Activated CD4-positive, alpha-beta T cell treated with anti-CD3 and anti-CD28 coated beads for 1 hour (primary cell): ENCODE results near the gene JAGN1.
"Not testable (repeated sequence)": the region's sequence is repeated elsewhere in the genome, so short reads cannot be mapped to it uniquely, and the experiment has no call there.

Experiments
- DNase-seq: peaks from one replicate; pipeline ENCODE4 v3.0.0-alpha.2; 2020

JAGN1 gene

DNA sequence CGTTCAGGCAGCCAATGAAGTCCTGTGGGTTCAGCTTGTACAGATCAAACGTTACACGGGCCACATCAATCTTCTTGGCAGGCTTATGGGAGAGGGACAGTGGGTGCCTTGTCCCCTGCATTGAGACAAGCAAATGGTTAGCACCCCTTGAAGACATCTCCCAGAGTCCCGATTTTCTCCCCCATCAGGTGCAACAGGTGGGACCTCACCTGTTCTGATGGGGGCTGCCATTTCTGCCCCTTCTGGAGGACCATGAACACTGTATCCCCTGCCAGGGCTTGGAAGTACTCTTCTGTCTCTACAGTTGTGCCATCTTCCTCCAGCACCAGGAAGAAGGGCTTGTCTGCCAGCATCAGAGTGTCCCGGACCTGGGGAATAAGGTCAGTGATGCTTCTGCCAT lies 20.5 kb upstream of the JAGN1 start:
- DNase-seq: no peak

DNA sequence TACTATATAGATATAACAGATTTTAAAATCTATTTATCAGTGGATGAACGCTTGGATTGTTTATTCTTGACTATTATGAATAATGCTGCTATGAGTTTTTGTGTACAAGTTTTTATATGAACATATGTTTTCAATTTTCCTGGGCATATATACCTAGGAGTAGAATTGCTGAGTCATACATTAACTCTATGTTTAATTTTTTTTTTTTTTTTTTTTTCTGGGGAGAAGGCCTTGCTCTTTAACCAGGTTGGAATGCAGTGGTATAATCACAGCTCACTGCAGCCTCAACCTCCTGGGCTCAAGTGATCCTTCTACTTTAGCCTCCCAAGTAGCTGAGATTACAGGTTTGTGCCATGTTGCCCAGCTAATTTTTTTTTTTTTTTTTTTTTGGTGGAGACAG lies 19.4 kb upstream of the JAGN1 start:
- DNase-seq: no peak

DNA sequence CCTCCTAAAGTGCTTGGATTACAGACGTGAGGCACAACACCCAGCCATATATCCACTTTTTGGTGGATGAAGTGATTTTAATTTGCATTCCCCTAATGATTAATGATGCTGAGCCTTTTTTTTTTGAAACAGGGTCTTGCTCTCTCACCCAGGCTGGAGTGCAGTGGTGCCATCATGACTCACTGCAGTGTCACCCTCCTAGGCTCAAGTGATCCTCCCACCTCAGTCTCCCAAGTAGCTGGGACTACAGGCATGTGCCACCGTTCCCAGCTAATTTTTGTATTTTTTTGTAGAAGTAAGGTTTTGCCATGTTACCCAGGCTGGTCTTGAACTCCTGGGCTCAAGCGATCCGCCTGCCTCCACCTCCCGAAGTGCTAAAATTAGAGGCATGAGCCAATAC lies 18.3 kb upstream of the JAGN1 start:
- not testable (repeated sequence) for DNase-seq

DNA sequence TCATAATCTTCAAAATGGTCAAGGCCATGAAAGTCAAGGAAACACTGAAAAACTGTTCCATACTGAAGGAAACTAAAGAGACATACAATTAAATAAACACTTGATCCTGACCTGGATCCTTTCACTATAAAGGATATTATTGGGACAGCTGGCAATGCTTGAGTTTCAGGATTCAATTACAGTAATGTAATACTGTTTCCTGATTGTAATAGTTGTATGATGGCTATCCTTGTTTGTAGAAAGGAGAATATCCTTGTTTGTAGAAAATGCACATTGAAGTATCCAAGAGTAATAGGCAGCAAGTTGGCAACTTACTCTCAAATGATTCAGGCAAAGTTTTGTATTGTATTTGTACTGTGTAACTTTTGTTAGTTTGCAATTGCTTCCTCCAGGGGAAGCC lies 15.0 kb upstream of the JAGN1 start:
- no peak for DNase-seq

DNA sequence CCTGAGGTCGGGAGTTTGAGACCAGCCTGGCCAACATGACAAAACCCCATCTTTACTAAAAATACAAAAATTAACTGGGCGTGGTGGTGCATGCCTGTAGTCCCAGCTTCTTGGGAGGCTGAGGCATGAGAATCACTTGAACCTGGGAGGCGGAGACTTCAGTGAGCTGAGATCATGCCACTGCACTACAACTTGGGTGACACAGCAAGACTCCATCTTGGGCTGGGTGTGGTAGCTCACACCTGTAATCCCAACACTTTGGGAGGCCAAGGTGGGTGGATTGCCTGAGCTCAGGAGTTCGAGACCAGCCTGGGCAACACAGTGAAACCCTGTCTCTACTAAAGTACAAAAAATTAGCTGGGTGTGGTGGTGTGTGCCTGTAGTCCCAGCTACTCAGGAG lies 14.2 kb upstream of the JAGN1 start:
- DNase-seq: not testable (repeated sequence)

DNA sequence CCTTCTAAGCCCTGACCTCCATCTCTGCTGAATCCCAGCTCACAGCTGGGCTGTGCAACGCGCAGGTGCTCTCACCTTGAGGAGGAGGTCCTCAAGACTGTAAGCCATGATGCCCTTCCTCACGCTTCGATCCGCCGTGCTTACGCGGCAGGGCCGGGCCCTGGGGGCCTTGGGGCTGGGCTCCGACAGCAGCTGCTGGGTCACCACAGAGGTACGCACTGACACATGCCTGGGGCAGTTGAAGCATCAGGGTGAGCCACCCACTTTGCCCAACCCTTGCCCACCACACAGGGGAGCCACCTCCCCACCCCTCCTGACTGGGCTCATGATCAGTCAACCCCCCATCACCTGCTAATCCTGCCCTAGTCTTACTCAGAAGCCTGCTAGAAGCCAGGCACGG lies 13.4 kb upstream of the JAGN1 start:
- no peak for DNase-seq

DNA sequence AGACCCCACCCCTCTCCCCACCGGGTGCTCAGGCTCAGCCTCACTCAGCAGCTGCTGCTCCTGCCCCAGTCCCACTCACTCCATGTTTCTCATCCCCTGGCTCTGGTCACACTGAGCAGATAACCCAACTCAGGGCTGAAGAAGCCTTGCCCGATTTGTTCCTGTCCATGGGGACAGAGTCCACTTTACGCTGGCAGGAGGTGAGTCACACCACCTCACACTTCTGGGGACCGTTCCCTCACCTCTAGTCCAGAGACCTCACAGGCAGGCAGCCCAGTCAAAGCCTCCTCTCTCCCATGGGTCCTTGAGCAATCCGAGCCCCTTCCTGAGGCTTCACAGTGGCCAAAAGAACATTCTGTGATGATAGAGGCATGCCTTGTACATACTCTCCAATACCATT lies 11.7 kb upstream of the JAGN1 start:
- DNase-seq: no peak

DNA sequence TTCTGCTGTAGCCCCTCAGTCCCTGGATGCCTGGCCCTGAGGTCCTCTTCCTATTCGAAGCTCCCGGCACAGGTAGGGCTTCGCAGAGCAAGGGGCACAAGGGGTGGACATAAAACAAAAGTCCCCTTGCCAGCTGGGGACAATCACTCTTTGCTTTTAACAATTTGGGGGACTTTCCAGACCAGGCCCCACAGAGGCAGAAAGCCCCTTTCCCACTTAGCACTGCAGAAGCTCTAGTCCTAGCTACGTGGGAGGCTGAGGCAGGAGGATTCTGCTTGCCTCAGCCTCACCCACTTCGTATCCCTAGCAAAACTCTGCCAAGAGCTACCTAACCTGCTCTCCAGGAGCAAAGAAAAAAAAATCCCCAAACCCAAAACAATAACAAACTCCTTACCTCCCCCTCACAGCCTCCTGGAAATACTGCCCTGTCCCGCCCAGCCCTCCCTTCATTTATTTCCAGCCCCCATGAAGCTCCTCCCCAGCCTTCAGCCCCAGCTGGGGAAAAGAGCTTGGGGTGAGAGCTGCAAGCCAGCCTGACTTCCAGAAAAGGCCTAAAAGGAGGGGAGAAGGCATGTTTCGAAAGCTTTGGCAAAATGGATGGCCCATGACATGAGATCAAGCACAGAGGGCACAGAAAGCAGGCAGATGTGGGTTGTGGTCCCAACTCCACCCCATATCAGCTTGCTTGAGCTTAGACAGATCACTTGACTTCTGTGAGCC lies 10.4 kb upstream of the JAGN1 start, which contains the start of gene CIDEC:
Gene CIDEC, minus strand, starts transcription at position 424 of the 720 bp plus-strand sequence. CDS start 1,767 bp downstream, outside the sequence.
- DNase-seq: no peak

DNA sequence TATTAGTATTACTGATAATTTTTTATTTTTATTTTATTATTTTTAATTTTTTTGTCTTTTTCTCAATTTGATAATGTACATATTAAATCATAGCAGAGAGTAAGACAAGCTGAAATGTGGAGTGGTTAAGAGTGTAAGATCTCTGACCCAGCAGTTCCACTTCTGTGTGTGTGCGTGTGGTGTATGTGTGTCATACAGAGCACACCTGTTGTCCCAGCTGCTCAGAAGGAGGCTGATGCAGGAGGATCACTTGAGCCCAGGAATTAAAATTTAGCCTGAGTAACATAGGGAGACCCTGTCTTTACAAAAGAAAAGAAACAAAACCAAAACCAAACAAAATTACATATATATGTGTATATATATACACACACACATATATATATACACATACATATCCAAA lies 9.0 kb upstream of the JAGN1 start:
- no peak for DNase-seq

DNA sequence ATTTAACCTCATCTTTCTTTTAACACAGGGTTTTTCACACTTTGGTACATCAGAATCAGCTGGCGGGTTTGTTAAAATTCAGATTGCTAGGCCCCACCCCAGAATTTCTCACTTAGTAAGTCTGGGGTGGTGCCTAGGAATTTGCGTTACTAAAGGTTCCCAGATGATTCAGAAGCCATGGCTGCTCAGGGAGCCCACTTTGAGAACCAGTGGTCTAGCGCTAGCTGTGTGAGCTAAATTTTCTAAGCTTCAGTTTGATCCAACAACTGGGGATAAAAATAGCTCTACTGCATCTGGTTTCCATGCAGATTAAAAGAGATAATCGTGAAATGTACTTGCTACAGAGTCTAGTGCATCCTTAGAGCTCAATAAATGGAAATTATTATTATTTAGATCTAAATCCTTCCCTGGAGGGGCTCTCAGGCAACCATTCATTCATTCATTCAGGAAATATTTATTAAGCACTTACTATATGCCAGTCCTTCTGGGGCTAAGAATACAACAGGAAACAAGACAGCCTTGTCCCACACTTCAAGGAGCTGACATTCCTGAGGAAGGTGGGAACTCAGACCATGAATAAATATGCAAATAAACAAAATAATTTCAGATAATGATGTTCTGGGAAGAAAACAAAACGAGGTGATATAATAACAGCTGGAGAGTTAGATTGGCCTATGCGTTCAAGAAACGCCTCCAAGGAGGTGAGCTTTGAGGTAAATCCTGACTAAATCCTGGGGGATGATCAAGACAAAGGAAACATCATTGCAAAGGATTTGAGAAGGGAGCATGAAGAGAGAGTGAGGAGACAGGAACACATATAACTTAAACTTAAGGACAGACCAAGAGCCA lies 6.5 kb upstream of the JAGN1 start:
- DNase-seq: no peak

DNA sequence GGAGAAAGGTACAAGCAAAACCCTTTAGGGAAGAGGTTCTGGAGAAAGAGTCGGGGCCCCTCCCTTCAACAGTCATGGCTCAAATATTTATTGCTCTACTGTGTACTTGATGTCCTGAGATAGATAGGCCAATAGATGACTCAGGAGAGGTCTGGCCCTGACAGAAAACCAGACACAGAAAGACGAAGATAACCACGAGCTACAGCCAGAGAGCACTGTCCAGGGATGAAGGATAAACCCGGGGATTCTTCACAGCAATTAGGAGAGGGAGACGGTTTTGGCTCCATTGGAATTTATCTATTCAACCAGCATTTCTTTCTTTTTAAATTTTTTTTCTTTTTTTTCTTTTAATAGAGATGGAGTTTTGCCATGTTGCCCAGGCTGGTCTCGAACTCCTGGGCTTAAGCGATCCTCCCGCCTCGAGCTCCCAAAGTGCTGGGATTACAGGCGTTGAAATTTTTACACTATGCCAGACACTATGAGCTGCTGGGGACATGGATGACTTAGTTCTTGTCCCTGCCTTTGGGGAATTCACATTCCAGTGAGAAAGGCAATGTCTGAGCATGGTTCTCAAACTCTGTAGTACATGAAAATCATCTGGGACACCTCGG lies 5.8 kb upstream of the JAGN1 start:
- no peak for DNase-seq

DNA sequence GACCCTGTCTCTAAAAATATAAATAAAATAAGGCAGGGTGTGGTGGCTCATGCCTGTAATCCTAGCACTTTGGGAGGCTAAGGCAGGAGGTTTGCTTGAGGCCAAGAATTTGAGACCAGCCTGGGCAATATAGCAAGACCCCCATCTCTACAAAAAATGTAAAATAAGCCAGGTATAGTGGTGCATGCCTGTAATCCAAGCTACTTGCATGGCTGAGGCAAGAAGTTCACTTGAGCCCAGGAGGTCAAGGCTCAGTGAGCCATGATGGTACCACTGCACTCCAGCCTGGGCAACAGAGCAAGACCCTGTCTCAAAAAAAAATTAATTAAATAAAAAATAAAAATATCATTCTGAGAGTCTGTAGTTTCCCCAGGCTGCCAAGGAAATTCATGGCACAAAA lies 4.1 kb upstream of the JAGN1 start:
- no peak for DNase-seq

DNA sequence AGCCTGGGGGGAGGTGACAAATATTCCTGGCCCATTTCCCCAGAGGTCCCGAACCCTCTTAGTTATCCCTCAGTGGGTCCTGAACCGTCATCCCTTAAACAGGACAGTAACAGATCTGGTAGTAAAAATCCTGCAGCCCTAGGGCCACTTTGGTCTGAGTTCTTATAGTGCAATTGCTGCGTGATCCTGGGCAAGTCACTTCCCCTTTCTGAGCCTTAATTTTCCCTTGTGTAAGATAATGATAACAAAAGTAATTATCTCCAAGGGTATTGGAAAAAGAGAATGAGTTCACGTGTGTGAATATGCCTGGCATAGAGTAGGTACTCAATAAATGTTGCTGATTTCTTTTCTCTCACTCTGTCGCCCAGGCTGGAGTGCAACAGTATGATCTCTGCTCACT lies 2.9 kb upstream of the JAGN1 start:
- no peak for DNase-seq

DNA sequence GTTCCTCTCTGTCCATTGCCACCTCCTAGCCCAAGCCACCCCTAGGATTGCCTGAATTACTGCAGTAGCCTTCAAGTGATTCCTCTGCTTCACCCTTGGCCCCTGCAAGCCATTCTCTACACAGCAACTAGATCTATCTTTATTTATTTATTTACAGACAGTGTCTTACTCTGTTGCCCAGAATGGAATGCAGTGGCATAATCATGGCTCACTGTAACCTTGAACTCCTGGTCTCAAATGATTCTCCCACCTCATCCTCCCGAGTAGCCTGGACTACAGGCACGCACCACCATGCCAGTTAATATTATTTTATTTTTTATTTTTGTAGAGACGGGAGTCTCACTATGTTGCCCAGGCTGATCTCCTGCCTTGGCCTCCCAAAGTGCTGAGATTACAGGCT lies 1.9 kb upstream of the JAGN1 start:
- DNase-seq: no peak

DNA sequence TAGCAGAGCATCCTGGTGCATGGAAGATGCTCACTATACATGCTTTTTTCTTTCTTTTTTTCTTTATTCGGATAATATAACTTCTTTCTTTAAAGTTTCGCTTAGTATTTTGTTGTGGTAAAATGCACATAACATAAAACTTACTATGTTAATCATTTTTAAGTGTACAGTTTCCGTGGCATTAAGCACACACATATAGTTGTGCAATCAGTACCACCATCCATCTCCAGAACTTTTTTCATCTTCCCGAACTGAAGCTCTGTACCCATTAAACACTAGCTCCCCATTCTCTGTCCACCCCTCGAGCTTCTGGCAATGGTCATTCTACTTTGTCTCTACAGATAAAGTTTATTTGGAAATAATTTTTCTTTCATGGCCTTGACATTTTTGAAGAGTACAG lies 1.0 kb upstream of the JAGN1 start:
- no peak for DNase-seq

DNA sequence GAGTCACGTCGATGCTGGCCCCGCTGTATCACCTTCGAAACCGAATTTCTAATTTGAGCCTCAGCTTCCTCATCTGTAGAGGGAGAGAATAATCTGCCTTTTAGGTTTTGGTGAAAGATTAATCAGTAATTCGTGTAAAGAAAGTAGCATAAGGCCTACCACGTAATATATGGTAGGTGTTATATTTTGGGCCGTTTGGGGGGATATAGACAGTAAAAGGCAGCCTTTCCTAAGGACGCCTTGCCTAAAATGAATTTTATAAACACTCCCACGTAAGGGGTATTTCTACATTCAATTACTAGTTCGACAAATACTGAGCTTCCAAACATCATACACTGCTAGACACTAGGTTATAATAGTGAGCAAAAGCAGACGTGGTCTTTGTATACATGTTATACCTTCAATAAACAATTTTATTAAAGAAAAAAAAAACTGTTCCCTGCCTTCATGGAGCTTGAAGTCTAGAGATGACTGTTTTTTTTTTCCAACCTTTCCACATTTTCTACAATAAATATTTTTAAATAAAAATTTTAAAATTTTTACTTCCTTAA lies 737 bp downstream of the JAGN1 start:
- DNase-seq: no peak

DNA sequence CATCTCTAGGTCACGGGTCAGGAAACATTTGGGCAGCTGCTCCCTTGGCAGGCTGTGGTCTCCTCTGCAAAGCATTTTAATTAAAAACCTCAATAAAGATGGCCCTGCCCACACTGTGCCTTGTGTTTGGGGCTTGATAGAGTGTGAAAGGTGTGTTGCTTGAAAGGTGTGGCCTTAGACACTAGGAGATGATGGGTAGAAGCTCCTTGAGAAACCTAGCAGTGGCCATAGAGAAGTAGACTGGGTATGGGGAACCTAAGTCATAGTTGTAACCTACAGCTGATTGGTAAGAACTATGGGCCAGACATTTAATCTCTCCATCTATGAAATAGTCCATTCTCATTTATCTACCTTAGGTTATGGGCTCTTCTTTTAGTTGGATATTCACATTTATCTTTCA lies 3.3 kb downstream of the JAGN1 start:
- DNase-seq: no peak

DNA sequence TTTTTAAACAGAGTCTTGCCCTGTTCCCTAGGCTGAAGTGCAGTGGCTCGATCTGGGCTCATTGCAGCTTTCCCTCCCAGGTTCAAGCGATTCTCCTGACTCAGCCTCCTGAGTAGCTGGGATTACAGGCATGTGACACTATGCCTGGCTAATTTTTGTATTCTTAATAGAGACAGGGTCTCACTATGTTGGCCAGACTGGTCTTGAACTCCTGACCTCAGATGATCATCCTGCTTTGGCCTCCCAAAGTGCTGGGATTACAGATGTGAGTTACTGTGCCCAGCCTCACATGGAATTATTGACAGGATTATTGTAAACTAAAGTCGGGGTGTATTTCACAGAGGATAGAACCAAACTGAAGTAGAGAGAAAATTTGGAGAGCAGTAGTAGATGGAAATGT lies 5.3 kb downstream of the JAGN1 start:
- DNase-seq: not testable (repeated sequence)

DNA sequence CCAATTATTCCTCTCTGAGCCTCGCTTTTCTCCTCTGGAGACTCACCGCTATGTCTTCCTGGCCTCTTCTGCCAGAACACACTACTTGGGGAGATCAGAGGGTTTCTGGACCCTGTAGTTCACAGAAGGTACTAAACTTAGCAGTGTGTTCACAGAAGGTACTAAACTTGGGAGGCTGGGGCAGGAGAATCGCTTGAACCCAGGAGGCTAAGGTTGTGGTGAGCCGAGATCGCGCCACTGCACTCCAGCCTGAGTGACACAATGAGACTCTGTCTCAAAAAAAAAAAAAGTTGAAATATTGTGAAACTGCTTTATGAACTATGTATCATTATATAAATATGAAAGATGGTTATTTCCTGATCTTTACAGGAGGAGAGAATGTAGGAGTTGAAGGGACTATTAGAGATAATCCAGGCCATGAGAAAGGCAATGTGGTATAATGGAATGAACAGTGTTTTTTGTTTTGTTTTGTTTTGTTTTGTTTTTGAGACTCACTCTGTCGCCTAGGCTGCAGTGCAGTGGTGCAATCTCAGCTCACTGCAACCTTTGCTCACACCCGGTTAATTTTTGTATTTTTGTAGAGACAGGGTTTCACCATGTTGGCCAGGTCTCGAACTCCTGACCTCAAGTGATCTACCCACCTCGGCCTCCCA lies 6.5 kb downstream of the JAGN1 start:
- not testable (repeated sequence) for DNase-seq

DNA sequence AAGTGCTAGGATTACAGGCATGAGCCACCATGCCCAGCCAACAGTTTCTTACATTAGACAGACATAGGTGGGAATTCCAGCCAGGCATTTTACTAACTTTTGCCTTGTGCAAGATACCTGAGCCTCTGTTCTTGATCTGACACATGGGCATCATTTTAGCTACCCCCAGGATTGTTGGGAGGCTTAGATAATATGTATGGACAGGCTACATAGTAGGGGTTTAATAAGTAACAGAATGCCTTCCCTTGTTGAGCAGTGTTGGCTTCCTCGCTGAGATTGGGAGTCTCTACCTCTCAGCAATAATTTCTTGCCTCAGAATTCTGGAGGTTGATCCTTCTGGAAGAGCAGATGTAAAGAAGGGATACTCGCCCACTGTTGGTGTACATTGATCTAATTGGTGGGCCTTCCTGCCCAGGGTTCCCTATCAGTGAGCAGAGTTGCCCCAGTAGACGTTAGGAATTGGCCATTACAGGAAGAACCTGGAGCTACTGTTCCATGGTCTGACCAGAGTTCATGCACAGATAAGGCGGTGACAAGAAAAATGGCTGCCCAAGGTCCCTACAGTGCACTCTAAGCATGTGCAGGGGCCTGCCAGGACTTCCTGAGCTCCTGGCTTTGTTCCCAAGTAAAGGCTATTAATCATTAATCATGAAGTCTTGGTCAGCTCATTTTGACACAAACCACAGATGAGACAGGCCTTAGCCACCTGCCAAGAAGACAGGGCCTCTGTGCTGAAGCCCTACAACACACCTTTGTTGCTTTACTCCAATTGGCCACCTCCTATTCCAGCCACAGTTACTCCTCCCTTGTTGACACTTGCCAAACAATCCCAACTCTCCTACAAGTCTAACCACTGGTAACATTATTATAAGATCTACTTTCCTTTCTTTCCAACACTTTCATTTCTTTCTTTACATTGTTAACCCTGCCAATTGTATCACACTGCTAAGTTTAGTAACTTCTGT lies 7.3 kb downstream of the JAGN1 start:
- DNase-seq: no peak

DNA sequence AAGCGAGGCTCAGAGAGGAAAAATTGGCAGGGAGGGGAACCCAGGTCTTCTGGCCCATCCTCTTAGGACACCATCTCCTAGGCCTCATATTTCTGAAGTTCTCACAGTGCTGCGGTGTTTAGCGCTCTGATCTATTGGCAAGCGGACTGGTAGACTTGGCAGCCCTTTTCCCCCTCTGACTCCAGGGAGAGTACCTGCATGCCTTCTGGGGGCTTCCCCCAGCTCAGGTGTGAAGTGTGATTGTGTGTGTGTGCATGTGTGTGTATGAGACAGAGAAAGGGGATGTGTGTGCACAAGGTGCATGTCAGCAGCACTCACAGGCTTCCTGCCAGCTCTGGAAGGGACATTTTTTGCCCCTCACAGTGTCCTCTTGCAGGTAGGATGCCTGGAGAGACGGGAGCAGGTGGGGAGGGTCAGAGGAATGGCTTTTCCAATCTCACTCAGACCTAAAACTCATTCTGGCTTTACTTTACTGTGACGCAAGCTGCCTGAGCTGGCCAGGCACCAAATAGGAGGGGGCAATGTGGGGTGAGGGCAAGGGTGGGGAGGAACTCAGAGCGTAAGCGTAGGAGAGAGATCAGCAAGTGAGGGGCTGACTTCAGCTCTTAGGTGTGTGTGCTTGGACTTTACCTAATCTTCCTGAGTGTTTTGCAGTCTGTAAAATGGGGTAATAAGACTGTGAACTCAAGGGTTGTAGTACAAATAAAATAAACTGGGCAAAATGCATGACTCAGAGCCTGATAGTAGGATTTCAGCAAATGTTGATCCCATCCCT lies 8.2 kb downstream of the JAGN1 start:
- no peak for DNase-seq
